SJCRH30 (cell line): ENCODE data around the gene WHRN. TPM values are rescaled to one million over a fixed set of nuclear protein-coding genes. Genes with fewer than 3 reads are reported as not detected.

ENCODE experiments used
- DNase-seq, 2 experiments: peaks; one replicate each; pipeline ENCODE4 v3.0.0-alpha.2; 2015 to 2020
- H3K27ac ChIP-seq: fragments of 250-450 bp; sonication (Bioruptor Pico); 2 replicates; pipeline ENCODE4 v1.5.1; 2020; ENCODE audit warnings: mild to moderate bottlenecking, moderate library complexity
- H3K27me3 ChIP-seq: fragments of 250-450 bp; sonication (Bioruptor Pico); 2 replicates; pipeline ENCODE4 v1.5.1; 2020; ENCODE audit warnings: mild to moderate bottlenecking, moderate library complexity
- H3K36me3 ChIP-seq: fragments of 250-450 bp; sonication (Bioruptor Pico); 2 replicates; pipeline ENCODE4 v1.5.1; 2020; ENCODE audit warnings: mild to moderate bottlenecking, moderate library complexity
- H3K4me1 ChIP-seq: fragments of 250-450 bp; sonication (Bioruptor Pico); 2 replicates; pipeline ENCODE4 v1.5.1; 2020; ENCODE audit warnings: mild to moderate bottlenecking, moderate library complexity
- H3K4me3 ChIP-seq: fragments of 250-450 bp; sonication (Bioruptor Pico); 2 replicates; pipeline ENCODE4 v1.5.1; 2020; ENCODE audit warnings: mild to moderate bottlenecking, moderate library complexity
- H3K9me3 ChIP-seq: fragments of 250-450 bp; sonication (Bioruptor Pico); replicated peaks from 2 replicates; pipeline ENCODE4 v1.5.1; 2020; ENCODE audit warnings: mild to moderate bottlenecking, moderate library complexity
- total RNA-seq: library from RNA; depleted of rRNA; stranded (reverse); fragments of >200 nt; shearing (Covaris generic); gene quantifications from 2 replicates; pipeline ENCODE4 v1.2.3, GENCODE V29; 2014

WHRN gene
- total RNA-seq, 1 experiment from 2014 or later: 3.1 TPM

DNA sequence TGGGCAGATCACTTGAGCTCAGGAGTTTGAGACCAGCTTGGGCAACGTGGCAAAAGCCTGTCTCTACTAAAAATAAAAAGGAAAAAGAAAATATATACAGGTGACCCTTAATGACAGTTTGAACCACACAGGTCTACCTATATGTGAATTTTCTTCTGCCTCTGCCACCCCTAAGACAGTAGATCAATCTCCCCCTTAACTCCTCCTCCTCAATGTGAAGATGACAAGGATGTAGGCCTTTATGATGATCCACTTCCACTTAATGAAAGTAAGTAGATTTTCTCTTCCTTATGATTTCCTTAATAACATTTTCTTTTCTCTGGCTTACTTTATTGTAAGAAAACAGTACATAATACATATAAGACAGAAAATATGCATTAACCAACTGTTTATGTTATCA, 120.9 kb downstream of the WHRN start:
- Histone ChIP-seq H3K27me3 (no peaks in the 10 kb centered on the region), H3K4me1 (peaks cover 10% of the 10 kb centered on the region; the same call in 1 of the 2 replicates), H3K36me3 (no peaks in the 10 kb centered on the region), H3K9me3 (no peaks in the 10 kb centered on the region), H3K27ac (no peak overlapping the region), H3K4me3 (no peak overlapping the region)
- DNase-seq: no peak

- Histone ChIP-seq H3K27ac (no peak overlapping the region), H3K4me1 (peaks cover 10% of the 10 kb centered on the region; the same call in 1 of the 2 replicates), H3K36me3 (no peaks in the 10 kb centered on the region), H3K4me3 (no peak overlapping the region), H3K9me3 (no peaks in the 10 kb centered on the region), H3K27me3 (no peaks in the 10 kb centered on the region)
- peak; percentile 36 to 58 for DNase-seq
Observed at GRCh38 chr9:114383521-114384231, 121.6 kb downstream of the WHRN start.

GRCh38 chr9:114382699-114383520, 122.4 kb downstream of the WHRN start:
- Histone ChIP-seq H3K4me3 (no peak overlapping the region), H3K4me1 (peaks cover 10% of the 10 kb centered on the region; the same call in 1 of the 2 replicates), H3K27me3 (no peaks in the 10 kb centered on the region), H3K9me3 (no peaks in the 10 kb centered on the region), H3K27ac (no peak overlapping the region), H3K36me3 (no peaks in the 10 kb centered on the region)
- DNase-seq: no peak

DNA sequence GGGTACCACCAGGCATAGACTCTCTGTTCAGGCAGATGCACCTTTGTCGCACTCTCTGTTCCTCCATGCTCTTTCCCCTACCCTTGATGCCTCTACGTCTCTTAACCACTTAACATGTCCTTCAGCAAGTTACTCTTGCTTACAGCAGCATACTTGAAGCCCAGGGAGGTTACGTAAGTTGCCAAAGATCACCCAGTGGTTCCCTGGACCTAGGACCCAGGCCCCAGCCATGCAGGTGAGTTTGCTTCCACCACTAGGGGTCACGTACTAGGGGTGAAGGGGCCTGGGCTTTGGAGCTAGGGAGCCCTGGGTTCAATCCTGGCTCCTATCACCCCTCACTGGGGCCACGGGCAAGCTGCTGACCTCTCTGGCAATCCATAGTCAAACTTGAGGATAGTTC, 126.4 kb downstream of the WHRN start:
- Histone ChIP-seq H3K27me3 (no peaks in the 10 kb centered on the region), H3K36me3 (no peaks in the 10 kb centered on the region), H3K4me1 (peaks cover 4% of the 10 kb centered on the region; the same call in 1 of the 2 replicates), H3K27ac (no peak overlapping the region), H3K9me3 (no peaks in the 10 kb centered on the region), H3K4me3 (no peak overlapping the region)
- no peak for DNase-seq

DNA sequence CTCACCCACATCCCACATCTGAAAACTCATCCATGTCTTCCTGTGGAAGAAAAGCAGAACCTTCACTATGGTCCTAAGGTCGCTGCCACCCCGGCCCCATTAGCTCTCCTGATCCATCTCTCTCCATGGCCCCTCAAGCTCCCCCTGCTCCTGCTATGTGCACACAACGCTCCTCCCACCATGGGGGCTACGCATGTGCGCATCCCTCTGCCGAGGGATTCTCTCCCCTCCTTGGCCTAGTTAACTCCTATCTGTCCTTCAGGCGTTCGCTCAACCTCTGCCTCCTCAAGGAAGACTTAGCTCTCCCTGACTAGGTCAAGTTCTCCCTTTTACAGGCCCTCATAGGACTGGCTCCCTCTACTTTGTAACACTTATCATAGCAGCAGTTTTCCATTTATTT, 127.3 kb downstream of the WHRN start:
- Histone ChIP-seq H3K4me1 (peaks cover 4% of the 10 kb centered on the region), H3K27ac (no peak overlapping the region), H3K9me3 (no peaks in the 10 kb centered on the region)

DNA sequence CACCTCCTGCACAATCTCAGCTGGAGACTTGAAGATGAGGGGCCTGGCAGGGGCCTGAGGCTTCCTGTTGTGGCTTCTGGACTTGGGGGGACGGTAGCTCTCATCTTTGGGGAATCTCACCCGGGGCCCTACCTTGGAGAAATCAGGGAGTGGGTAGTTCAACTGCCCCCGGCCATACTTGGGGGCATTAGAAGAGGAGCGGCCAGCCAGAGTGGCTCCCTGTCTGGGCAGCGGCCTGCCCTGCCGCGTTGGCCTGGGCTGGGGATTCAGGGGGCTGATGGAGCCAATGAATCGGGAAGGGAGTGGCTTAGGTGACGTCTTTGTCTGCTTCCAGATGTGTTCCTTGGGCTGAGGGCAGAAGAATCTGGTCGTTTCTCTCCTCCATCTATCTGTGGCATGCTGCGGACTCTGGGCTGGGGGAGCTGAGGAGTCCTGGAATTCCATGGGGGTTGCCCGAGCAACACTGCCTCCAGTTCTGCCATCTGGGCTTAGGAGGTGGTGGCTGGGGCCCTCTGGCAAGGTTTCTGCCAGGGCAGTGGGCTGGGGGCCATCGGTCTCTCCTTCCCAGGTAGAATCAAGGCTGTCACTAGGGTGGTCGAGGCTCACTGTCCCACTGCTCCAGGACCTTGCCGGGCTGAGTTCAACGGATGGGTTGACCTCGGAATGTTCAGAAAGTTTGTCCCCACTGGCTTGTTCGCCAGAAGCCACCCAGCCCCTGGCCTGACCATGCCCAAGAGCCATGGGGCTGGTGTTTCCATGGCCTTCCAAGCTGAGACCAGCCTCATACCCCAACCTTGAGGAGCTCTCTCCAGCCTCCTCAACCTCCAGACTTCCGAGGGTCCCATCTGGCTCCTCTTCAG, 128.5 kb downstream of the WHRN start:
- DNase-seq: no peak
- no peaks in the 10 kb centered on the region for H3K9me3 ChIP-seq
- peaks cover 5% of the 10 kb centered on the region for H3K4me1 ChIP-seq
- no peak overlapping the region for H3K27ac ChIP-seq
- H3K27me3 ChIP-seq: no peaks in the 10 kb centered on the region
- H3K36me3 ChIP-seq: no peaks in the 10 kb centered on the region
- H3K4me3 ChIP-seq: no peak overlapping the region

More for the DNA sequence above, 127.3 kb downstream of the WHRN start:
- Histone ChIP-seq H3K36me3 (no peaks in the 10 kb centered on the region), H3K27me3 (no peaks in the 10 kb centered on the region), H3K4me3 (no peak overlapping the region)
- DNase-seq: no peak

- Histone ChIP-seq H3K4me3 (no peak overlapping the region), H3K27ac (no peak overlapping the region), H3K27me3 (no peaks in the 10 kb centered on the region), H3K36me3 (no peaks in the 10 kb centered on the region), H3K4me1 (peaks cover 5% of the 10 kb centered on the region), H3K9me3 (no peaks in the 10 kb centered on the region)
- DNase-seq: no peak
Observed at GRCh38 chr9:114375386-114376175, 129.7 kb downstream of the WHRN start.

DNA sequence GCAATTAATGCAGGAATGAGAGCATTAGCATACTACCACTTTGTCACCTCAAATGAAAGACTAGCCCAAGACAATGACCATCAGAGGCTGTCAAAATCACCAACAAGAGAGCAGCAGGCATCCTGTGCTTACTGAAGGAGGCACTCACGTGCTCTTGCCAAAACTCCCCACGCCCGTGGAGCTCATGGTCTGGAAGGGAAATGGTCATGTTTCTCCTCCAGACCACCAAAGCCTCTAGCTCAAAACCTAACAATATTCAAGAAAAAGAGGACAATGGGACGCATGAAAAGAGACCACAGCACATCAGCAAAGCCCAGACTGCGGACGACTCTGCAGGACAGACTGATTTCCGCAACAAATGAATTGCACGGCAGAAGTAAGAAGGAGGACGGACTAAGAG, 130.3 kb downstream of the WHRN start:
- H3K4me1 ChIP-seq: peaks cover 5% of the 10 kb centered on the region
- no peaks in the 10 kb centered on the region for H3K9me3 ChIP-seq
- H3K27ac ChIP-seq: no peak overlapping the region
- no peaks in the 10 kb centered on the region for H3K36me3 ChIP-seq
- no peak for DNase-seq
- H3K4me3 ChIP-seq: no peak overlapping the region
- no peaks in the 10 kb centered on the region for H3K27me3 ChIP-seq

GRCh38 chr9:114373960-114374730, 131.1 kb downstream of the WHRN start:
- Histone ChIP-seq H3K4me3 (no peak overlapping the region), H3K36me3 (no peaks in the 10 kb centered on the region), H3K4me1 (peaks cover 5% of the 10 kb centered on the region), H3K9me3 (no peaks in the 10 kb centered on the region), H3K27me3 (no peaks in the 10 kb centered on the region), H3K27ac (no peak overlapping the region)
- DNase-seq: no peak

- no peaks in the 10 kb centered on the region for H3K27me3 ChIP-seq
- peaks cover 5% of the 10 kb centered on the region for H3K4me1 ChIP-seq
- H3K4me3 ChIP-seq: no peak overlapping the region
- DNase-seq: peak; percentile 59
- H3K9me3 ChIP-seq: no peaks in the 10 kb centered on the region
- H3K27ac ChIP-seq: peak overlapping the region; percentile 12; the same call in 1 of the 2 replicates
- no peaks in the 10 kb centered on the region for H3K36me3 ChIP-seq
Observed at GRCh38 chr9:114372921-114373448, 132.3 kb downstream of the WHRN start.

DNA sequence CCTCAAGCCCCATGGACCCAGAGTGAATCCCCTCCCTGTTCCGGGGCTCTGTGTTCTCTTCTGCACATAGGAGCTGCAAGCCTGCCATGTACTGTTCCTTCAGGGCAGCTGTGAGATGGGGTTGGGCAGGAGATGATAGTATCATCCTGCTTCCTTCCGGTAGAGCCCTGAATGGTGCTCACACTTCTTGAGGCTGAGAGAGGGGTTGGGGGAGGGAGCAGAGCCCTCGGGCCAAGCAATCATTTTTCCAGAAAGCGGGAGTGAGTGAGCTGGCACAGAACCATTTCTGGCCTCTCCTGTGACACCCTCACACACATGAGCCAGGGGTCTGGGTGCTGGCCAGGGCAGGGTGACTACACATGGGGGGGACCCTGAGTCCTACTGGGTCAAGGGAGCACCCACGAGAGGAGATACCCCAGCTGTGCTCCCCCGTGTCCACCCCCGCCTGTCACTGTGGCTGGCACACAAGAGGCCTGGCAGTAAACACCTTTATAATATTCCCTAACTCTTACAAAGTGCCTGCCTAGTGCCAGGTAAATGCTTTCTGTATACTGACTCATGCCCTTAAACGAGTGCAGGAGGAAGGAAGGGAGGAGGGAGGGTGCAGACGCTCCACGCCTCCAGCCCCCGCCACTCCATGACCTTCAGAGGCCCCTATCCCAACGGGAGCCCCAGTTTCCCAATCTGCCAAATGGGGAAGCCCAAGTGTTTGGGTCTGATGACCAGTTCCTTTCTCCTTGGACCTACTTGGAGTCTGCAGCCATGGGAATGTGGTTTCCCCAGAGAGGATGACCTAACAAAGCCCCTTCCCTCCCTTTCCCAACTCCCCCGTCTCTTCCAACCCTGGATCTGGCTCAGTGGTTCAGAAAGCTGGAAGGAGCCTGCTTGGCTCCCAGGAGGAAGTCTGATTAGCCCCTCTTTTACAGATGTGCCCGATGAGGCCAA, 133.0 kb downstream of the WHRN start:
- Histone ChIP-seq H3K4me1 (peaks cover 5% of the 10 kb centered on the region), H3K9me3 (no peaks in the 10 kb centered on the region), H3K27ac (no peak overlapping the region), H3K36me3 (no peaks in the 10 kb centered on the region), H3K4me3 (no peak overlapping the region), H3K27me3 (no peaks in the 10 kb centered on the region)
- DNase-seq: no peak

GRCh38 chr9:114371343-114371944, 133.8 kb downstream of the WHRN start:
- Histone ChIP-seq H3K27ac (no peak overlapping the region), H3K4me1 (peaks cover 5% of the 10 kb centered on the region), H3K27me3 (no peaks in the 10 kb centered on the region), H3K36me3 (no peaks in the 10 kb centered on the region), H3K9me3 (no peaks in the 10 kb centered on the region), H3K4me3 (no peak overlapping the region)
- DNase-seq: no peak
